B cell (primary cell): Measurements from ENCODE around the gene ITPK1. TPM values are rescaled to one million over a fixed set of nuclear protein-coding genes. Genes with fewer than 3 reads are reported as not detected.

Experiments used
- ATAC-seq: fragments of 200-7000 bp; cut with Tn5 transposase; one replicate; pipeline ENCODE4 v1.10.0; 2021; ENCODE audit warnings: low read depth, mild to moderate bottlenecking, moderate number of reproducible peaks, moderate library complexity
- CTCF ChIA-PET: fragments of 350-600 bp; sonication (Branson Sonifier 250); formaldehyde crosslinking; loops from one replicate; lab custom pipeline; 2021; ENCODE audit warnings: antibody characterized with exemption, inconsistent platforms; lab: Charles Lee
- POLR2A ChIA-PET: fragments of 350-600 bp; sonication (Branson Sonifier 250); formaldehyde crosslinking; loops from one replicate; lab custom pipeline; 2021; ENCODE audit warnings: antibody characterized with exemption; lab: Charles Lee
- DNase-seq: peaks from one replicate; pipeline ENCODE4 v3.0.0; 2013
- H2AFZ ChIP-seq: 2 replicates; pipeline ENCODE4 v1.6.1; 2012; ENCODE audit warnings: mild to moderate bottlenecking, low read depth, low read length; ENCODE audit not compliant: insufficient read depth, poor library complexity, severe bottlenecking
- H3K27ac ChIP-seq, 2 donors: 1 replicate in 1 of 2; 2 replicates in 1 of 2; pipeline ENCODE4 v1.5.1; 2012 to 2013; ENCODE audit warnings: low read length in 2 of 2, mild to moderate bottlenecking in 2 of 2, moderate library complexity in 1 of 2
- H3K27me3 ChIP-seq, 4 experiments: fragments of 200-600 bp in 1 of 4; sonication (generic) in 1 of 4; replicated peaks in 1 of 4; 1 replicate in 2 of 4; 2 replicates in 2 of 4; pipeline versions ENCODE4 v1.6.1 to v1.7.0; 2013 to 2016; ENCODE audit warnings: low read length in 3 of 4, mild to moderate bottlenecking in 2 of 4, mixed read lengths in 1 of 4, moderate library complexity in 1 of 4; ENCODE audit not compliant: insufficient read depth in 4 of 4, control insufficient read depth in 3 of 4; ENCODE audit errors: control extremely low read depth in 1 of 4
- H3K36me3 ChIP-seq, 2 experiments: replicated peaks in 1 of 2; 1 replicate in 1 of 2; 2 replicates in 1 of 2; pipeline versions ENCODE4 v1.6.1 to v1.7.1; 2013; ENCODE audit warnings: low read length in 1 of 2; ENCODE audit not compliant: insufficient read depth in 2 of 2, control insufficient read depth in 1 of 2; ENCODE audit errors: control extremely low read depth in 1 of 2, extremely low read depth in 1 of 2
- H3K4me1 ChIP-seq, 2 donors: fragments of 200-600 bp in 1 of 2; sonication (generic) in 1 of 2; 1 replicate in 1 of 2; 2 replicates in 1 of 2; pipeline versions ENCODE4 v1.5.1 to v1.6.1; 2013 to 2017; ENCODE audit warnings: low read length in 2 of 2; ENCODE audit not compliant: control insufficient read depth in 2 of 2, insufficient read depth in 2 of 2
- H3K4me2 ChIP-seq: replicated peaks from 2 replicates; pipeline ENCODE3; 2012; ENCODE audit warnings: mild to moderate bottlenecking, low read depth, low read length; ENCODE audit not compliant: poor library complexity, severe bottlenecking
- H3K4me3 ChIP-seq, 5 experiments: fragments of 200-600 bp in 1 of 5; sonication (generic) in 1 of 5; 1 replicate in 3 of 5; 2 replicates in 2 of 5; pipeline versions ENCODE4 v1.5.1 to v1.7.0; 2011 to 2016; ENCODE audit warnings: low read length in 4 of 5, mild to moderate bottlenecking in 4 of 5, low read depth in 2 of 5, control low read depth in 1 of 5, moderate library complexity in 1 of 5; ENCODE audit not compliant: insufficient read depth in 1 of 5; ENCODE audit errors: control extremely low read depth in 1 of 5, extremely low read depth in 1 of 5
- H3K79me2 ChIP-seq: fragments of 200-600 bp; sonication (generic); one replicate; pipeline ENCODE4 v1.6.0; 2016; ENCODE audit warnings: low read length; ENCODE audit not compliant: control insufficient read depth, insufficient read depth
- H3K9ac ChIP-seq: fragments of 200-600 bp; sonication (generic); 2 replicates; pipeline ENCODE4 v1.6.1; 2017; ENCODE audit warnings: mild to moderate bottlenecking, low read length, moderate library complexity
- H3K9me3 ChIP-seq, 3 donors: one replicate each; pipeline versions ENCODE4 v1.6.1 to v1.7.1; 2013; ENCODE audit warnings: low read length in 2 of 3; ENCODE audit not compliant: control insufficient read depth in 2 of 3, insufficient read depth in 1 of 3; ENCODE audit errors: control extremely low read depth in 1 of 3
- H4K20me1 ChIP-seq: 2 replicates; pipeline ENCODE4 v1.6.0; 2012; ENCODE audit warnings: mild to moderate bottlenecking, low read length; ENCODE audit not compliant: insufficient read depth, control insufficient read depth, poor library complexity, severe bottlenecking
- H3K27ac Mint-ChIP-seq: one replicate; pipeline ENCODE4 v1.8.0; 2021; ENCODE audit warnings: mixed read lengths
- H3K27me3 Mint-ChIP-seq: one replicate; pipeline ENCODE4 v1.8.0; 2021; ENCODE audit warnings: mixed read lengths
- H3K4me1 Mint-ChIP-seq: one replicate; pipeline ENCODE4 v1.8.0; 2021; ENCODE audit warnings: mixed read lengths
- H3K4me3 Mint-ChIP-seq: one replicate; pipeline ENCODE4 v1.8.0; 2021; ENCODE audit warnings: mixed read lengths
- H3K9me3 Mint-ChIP-seq: one replicate; pipeline ENCODE4 v1.8.0; 2022; ENCODE audit warnings: mixed read lengths; ENCODE audit not compliant: insufficient read depth
- EZH2 ChIP-seq: IDR thresholded peaks from 2 replicates; pipeline ENCODE4 v1.6.1; 2012; ENCODE audit warnings: borderline replicate concordance, low read depth, mild to moderate bottlenecking, moderate library complexity, low read length; ENCODE audit not compliant: insufficient read depth, poor library complexity, severe bottlenecking
- WGBS: methylation state at CpG from one replicate; pipeline ENCODE4 v1.1.5; 2013; ENCODE audit warnings: missing lambda C conversion rate; ENCODE audit not compliant: insufficient coverage; 5-methylcytosine and 5-hydroxymethylcytosine counted together
- intact Hi-C: fragments of 100-400 bp; cut with micrococcal nuclease; formaldehyde crosslinking; loops from one replicate; pipeline ENCODE4 v1.10.0; 2022
- polyA plus RNA-seq: library from polyadenylated mRNA; depleted of rRNA; stranded (reverse); fragments of >200 nt; gene quantifications from 2 replicates; pipeline ENCODE4 v1.2.3, GENCODE V29; 2012
- total RNA-seq, 2 donors: library from RNA; stranded (reverse); fragments of 120-200 nt in 1 of 2; gene quantifications; 1 replicate in 1 of 2; 2 replicates in 1 of 2; pipeline versions ENCODE4 v1.2.3 to v1.2.4, GENCODE V29; 2013 to 2022
- TF ChIP-seq, protein P1 (sequence below): fragments of 200-600 bp; IDR thresholded peaks from one replicate; pipeline ENCODE4 v1.8.0; 2022; ENCODE audit warnings: antibody characterized with exemption, mild to moderate bottlenecking

ITPK1 gene
- total and polyA plus RNA-seq, 2 donors (not counting 1 experiment from before 2014, with no cell fraction given): 46.0 to 46.9 TPM

DNA sequence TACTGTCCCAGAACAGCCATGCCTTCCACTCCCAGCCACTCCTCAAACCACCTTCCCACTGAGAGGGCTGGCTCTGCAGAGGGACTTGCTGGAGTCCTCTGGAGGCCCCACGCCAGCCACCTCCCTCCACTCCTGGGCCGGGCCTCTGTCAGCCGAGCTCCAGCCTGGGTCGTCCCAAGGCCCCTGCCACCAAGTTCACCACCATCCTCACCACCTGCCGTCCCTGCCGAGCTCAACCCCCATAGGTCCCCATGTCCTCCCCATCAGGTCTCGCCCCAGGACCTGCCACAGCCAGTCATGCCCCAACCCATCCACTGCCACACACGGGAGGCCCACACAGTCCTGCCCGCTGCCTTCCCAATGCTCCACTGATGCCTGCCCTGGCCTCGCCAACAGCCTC lies 39.0 kb downstream of the ITPK1 start:
- CTCF ChIA-PET: interaction anchor here (0.6 kb wide), 1 partner anchor 35 kb away, joined by 3 read pairs; no protein-coding TSS in a partner anchor
- no peak for TF ChIP-seq EZH2
- TF ChIP-seq, protein P1, sequence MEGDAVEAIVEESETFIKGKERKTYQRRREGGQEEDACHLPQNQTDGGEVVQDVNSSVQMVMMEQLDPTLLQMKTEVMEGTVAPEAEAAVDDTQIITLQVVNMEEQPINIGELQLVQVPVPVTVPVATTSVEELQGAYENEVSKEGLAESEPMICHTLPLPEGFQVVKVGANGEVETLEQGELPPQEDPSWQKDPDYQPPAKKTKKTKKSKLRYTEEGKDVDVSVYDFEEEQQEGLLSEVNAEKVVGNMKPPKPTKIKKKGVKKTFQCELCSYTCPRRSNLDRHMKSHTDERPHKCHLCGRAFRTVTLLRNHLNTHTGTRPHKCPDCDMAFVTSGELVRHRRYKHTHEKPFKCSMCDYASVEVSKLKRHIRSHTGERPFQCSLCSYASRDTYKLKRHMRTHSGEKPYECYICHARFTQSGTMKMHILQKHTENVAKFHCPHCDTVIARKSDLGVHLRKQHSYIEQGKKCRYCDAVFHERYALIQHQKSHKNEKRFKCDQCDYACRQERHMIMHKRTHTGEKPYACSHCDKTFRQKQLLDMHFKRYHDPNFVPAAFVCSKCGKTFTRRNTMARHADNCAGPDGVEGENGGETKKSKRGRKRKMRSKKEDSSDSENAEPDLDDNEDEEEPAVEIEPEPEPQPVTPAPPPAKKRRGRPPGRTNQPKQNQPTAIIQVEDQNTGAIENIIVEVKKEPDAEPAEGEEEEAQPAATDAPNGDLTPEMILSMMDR: no peak
- peaks cover 59% of the 10 kb centered on the region for H3K4me1 Mint-ChIP-seq
- ATAC-seq (no peak), DNase-seq (no peak)
- no peak overlapping the region for H3K27ac ChIP-seq
- H3K4me3 Mint-ChIP-seq: peak overlapping the region; percentile 3
- intact Hi-C loops: no loop called here
- no peaks in the 10 kb centered on the region for H3K9me3 Mint-ChIP-seq
- H3K4me1 ChIP-seq: peaks cover 31 to 63% of the 10 kb centered on the region in 2 donors
- peaks cover 62% of the 10 kb centered on the region for H3K79me2 ChIP-seq
- 95% methylated on average over 10 of the region's 10 CpGs for WGBS
- peaks cover 0 to 3% (median 0%) of the 10 kb centered on the region in 3 donors for H3K9me3 ChIP-seq
- H3K9ac ChIP-seq: no peak overlapping the region
- H2AFZ ChIP-seq: no peak overlapping the region
- no peaks in the 10 kb centered on the region for H3K27me3 Mint-ChIP-seq
- no peak overlapping the region for H3K4me3 ChIP-seq
- H3K27me3 ChIP-seq: no peaks in the 10 kb centered on the region
- no peaks in the 10 kb centered on the region for H3K36me3 ChIP-seq
- H4K20me1 ChIP-seq: no peaks in the 10 kb centered on the region
- no peak overlapping the region for H3K4me2 ChIP-seq
- POLR2A ChIA-PET: no interaction called here
- peak overlapping the region; percentile 35 for H3K27ac Mint-ChIP-seq

DNA sequence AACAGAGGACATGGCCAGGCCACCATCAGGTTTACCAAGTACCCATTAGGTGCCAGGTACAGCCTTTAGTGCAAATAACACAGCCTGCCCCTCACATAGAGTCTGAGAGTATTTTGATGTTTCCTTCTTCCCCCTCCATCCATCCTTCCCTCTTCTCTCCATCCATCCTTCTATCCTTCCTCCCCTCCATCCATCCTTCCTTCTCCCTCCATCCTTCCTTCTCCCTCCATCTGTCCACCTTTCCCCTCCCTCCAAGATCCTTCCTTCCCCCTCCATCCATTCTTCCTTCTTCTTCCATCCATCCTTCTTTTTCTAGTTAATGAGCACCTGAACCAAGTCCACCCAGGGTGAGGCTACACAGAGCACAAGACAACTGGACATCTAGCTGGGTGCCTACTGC lies 39.8 kb downstream of the ITPK1 start:
- Histone ChIP-seq H4K20me1 (no peaks in the 10 kb centered on the region), H2AFZ (no peak overlapping the region), H3K4me1 (peaks cover 30 to 58% of the 10 kb centered on the region in 2 donors), H3K4me3 (no peak overlapping the region), H3K9ac (no peak overlapping the region), H3K27ac (no peak overlapping the region), H3K79me2 (peaks cover 58% of the 10 kb centered on the region), H3K27me3 (no peaks in the 10 kb centered on the region), H3K9me3 (peaks cover 0 to 3% (median 0%) of the 10 kb centered on the region in 3 donors), H3K36me3 (no peaks in the 10 kb centered on the region), H3K4me2 (no peak overlapping the region)
- ChIA-PET CTCF (no interaction called here), POLR2A (no interaction called here)
- intact Hi-C loops: loop anchor here (2.0 kb wide), 1 partner anchor 41 kb away; no protein-coding TSS in a partner anchor
- TF ChIP-seq, protein P1: no peak
- no peak for TF ChIP-seq EZH2
- no peak for ATAC-seq
- Mint-ChIP-seq H3K27me3 (no peaks in the 10 kb centered on the region), H3K4me3 (no peak overlapping the region), H3K27ac (peak overlapping the region; percentile 54), H3K9me3 (no peaks in the 10 kb centered on the region), H3K4me1 (peaks cover 54% of the 10 kb centered on the region)
- no peak for DNase-seq
